ENCODE data around the gene BLTP3A. TPM values are rescaled to one million over a fixed set of nuclear protein-coding genes. Genes with fewer than 3 reads are reported as not detected.

The BLTP3A gene
- total and polyA plus RNA-seq, 2 of the 8 experiments (the other 6 are each of a cell fraction or from before 2014, with no cell fraction given) = 8.5 to 17.2 TPM

DNA sequence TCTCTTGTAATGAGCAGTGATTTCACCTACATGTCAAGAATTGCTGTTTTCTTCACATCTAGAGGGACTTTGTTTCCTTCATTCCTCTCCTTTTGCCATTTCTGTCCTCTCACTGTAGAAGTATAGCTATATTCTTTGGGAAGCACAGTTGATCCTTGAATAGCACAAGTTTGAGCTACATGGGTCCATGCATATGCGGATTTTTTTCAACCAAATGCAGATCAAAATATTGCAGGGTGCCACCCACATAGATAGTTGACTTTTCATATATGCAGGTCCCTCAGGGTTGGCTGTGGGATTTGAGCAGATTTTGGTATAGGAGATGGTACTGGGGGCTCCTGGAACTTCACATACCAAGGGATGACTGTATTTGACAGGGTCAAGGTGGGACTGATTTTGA is 41.1 kb downstream of the BLTP3A start:
- no peaks in the 10 kb centered on the region for H3K23me2 ChIP-seq (ENCODE audit: low read depth, low read length)
- H2BK5ac ChIP-seq (ENCODE audit: low read depth, low read length) = no peak overlapping the region
- no peak overlapping the region for H3K56ac ChIP-seq (replicated peaks; ENCODE audit: insufficient read length, low read depth, low read length)
- no peak overlapping the region for H3K18ac ChIP-seq (ENCODE audit: extremely low read depth, low read length)
- H2BK120ac ChIP-seq (replicated peaks; ENCODE audit: low read depth, low read length) = no peak overlapping the region
- no peak overlapping the region for H2BK15ac ChIP-seq (ENCODE audit: low read length)
- CTCF ChIA-PET (ENCODE audit: partially characterized antibody) = no interaction called here
- no peak overlapping the region for H2BK12ac ChIP-seq (ENCODE audit: low read depth, low read length)
- no peak for FAIRE-seq
- no peaks in the 10 kb centered on the region for H3K79me1 ChIP-seq (ENCODE audit: low read depth, low read length)
- H4K8ac ChIP-seq (ENCODE audit: extremely low read depth, insufficient read depth, low read length) = no peak overlapping the region
- TF ChIP-seq SIX5 (IDR thresholded peaks at IDR 0.05; ENCODE audit: low read depth, low read length) = no peak
- H3K27ac ChIP-seq (ENCODE audit: low read depth, low read length) = no peak overlapping the region
- H3K14ac ChIP-seq (ENCODE audit: insufficient read length) = no peak overlapping the region
- DNase-seq (ENCODE audit: low read depth in 1 of 2, low spot score in 2 of 2) = no peak
- H3K4me3 ChIP-seq (ENCODE audit: extremely low read depth in 1 of 4, insufficient read depth in 2 of 4, low read depth in 3 of 4, low read length in 4 of 4) = no peak overlapping the region
- H3K4ac ChIP-seq (replicated peaks; ENCODE audit: insufficient read length, low read depth, low read length) = no peak overlapping the region
- H3K36me3 ChIP-seq (ENCODE audit: control insufficient read depth in 2 of 4, insufficient read depth in 4 of 4, low read length in 3 of 4) = peaks cover 6 to 31% (median 16%) of the 10 kb centered on the region in 4 experiments; a peak in 7 of 8 replicates
- no peak overlapping the region for H3K23ac ChIP-seq (ENCODE audit: insufficient read length)
- 86% methylated on average over 1 of the region's 1 CpG; no CpG with 5 or more reads in 1 of the 2 experiments for WGBS, 2 experiments (ENCODE audit: extremely low coverage in 1 of 2, insufficient coverage in 1 of 2, insufficient read length in 1 of 2, insufficient replicate concordance in 2 of 2, low coverage in 1 of 2, low lambda C conversion rate in 2 of 2, missing lambda C conversion rate in 1 of 2)
- H2AK5ac ChIP-seq (ENCODE audit: low read depth, low read length) = no peak overlapping the region
- no peak overlapping the region for H2AFZ ChIP-seq (ENCODE audit: low read length)
- POLR2A ChIA-PET (ENCODE audit: partially characterized antibody) = no interaction called here
- no peaks in the 10 kb centered on the region for H3K27me3 ChIP-seq (replicated peaks in 1 of 4; ENCODE audit: control insufficient read depth in 3 of 4, extremely low read depth in 1 of 4, insufficient read depth in 3 of 4, low read length in 3 of 4)
- no peaks in the 10 kb centered on the region for H3K79me2 ChIP-seq (ENCODE audit: control insufficient read depth in 1 of 2, insufficient read depth in 2 of 2, low read length in 2 of 2)
- no peaks in the 10 kb centered on the region for H3K4me1 ChIP-seq (replicated peaks in 1 of 4; ENCODE audit: control insufficient read depth in 3 of 4, insufficient read depth in 4 of 4, low read length in 3 of 4)
- H4K5ac ChIP-seq (ENCODE audit: insufficient read length, low read depth, low read length) = no peak overlapping the region
- H3K9ac ChIP-seq (replicated peaks in 1 of 4; ENCODE audit: extremely low read depth in 1 of 4, low read depth in 3 of 4, low read length in 3 of 4) = no peak overlapping the region
- peaks cover 0 to 4% of the 10 kb centered on the region in 2 experiments for H4K20me1 ChIP-seq (replicated peaks in 1 of 2; ENCODE audit: control insufficient read depth in 1 of 2, insufficient read depth in 2 of 2, low read length in 2 of 2)
- H2BK20ac ChIP-seq (ENCODE audit: low read length) = no peak overlapping the region
- H3K9me3 ChIP-seq (ENCODE audit: insufficient read depth in 2 of 2, low read depth in 1 of 2, low read length in 1 of 2) = no peaks in the 10 kb centered on the region
- H4K91ac ChIP-seq (replicated peaks; ENCODE audit: insufficient read length, low read length) = no peak overlapping the region
- no peak overlapping the region for H3K4me2 ChIP-seq (ENCODE audit: insufficient read depth in 1 of 2, low read depth in 2 of 2, low read length in 2 of 2)

All from H1 (cell line).